HG03354 (cell line): ENCODE measurements around the gene AGBL4.
"Not testable (repeated sequence)": the region's sequence is repeated elsewhere in the genome, so short reads cannot be mapped to it uniquely, and the experiment has no call there.

Experiments
- ATAC-seq: cut with Tn5 transposase; IDR thresholded peaks from one replicate; pipeline ENCODE4 v1.9.1; 2021; ENCODE audit warnings: mild to moderate bottlenecking; ENCODE audit not compliant: unreplicated experiment, poor library complexity, severe bottlenecking

Gene AGBL4

DNA sequence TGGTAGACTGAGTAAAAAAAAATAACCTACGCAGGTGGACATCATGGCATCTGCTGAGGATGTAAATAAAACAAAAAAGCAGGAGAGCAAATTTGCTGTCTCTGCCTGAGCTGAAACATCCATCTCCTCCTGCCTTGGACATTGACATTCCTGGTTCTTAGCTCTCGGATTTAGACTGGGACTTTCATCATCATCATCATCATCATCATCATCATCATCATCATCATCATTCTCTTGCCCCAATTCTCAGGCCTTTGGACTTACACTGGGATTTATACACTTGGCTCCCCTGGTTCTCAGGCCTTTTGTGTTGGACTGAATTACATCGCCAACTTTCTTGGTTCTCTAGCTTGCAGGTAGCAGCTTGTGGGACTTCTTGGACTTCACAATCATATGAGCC, 938.7 kb downstream of the AGBL4 start:
- ATAC-seq, result no peak

DNA sequence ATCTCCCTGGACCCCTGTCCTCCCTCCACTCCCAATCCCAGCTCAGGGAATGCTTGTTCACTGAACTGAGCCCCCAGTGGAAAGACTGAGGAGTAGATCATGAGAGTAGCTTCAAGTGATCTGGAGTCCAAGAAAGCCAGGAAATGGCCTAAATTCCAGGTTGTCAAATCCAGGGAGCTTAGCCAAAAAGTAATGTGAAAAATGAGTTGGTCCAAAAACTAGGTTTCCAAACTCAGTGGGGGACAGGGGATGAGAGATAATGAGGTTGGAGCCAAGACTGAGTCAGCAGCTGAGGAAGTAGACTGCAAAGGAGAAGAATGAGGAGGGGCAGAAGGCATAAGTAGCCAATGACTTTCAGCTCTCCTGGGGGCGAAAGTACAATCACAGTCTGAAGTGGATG, 963.0 kb downstream of the AGBL4 start:
- no peak for ATAC-seq

DNA sequence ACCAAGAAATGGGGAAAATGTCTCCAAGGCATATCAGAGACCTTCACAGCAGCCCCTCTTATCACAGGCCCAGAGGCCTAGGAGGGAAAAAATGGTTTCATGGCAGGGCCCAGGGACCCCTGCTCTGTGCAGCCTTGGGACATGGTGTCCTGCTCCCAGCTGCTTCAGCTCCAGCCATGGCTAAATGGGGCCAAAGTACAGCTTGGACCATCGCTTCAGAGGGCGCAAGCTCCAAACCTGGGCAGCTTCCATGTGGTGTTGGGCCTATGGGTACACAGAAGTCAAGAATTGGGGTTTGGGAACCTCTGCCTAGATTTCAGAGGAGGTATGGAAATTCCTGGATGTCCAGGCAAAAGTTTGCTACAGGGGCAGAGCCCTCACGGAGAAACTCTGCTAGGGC, 964.7 kb downstream of the AGBL4 start:
- no peak for ATAC-seq

DNA sequence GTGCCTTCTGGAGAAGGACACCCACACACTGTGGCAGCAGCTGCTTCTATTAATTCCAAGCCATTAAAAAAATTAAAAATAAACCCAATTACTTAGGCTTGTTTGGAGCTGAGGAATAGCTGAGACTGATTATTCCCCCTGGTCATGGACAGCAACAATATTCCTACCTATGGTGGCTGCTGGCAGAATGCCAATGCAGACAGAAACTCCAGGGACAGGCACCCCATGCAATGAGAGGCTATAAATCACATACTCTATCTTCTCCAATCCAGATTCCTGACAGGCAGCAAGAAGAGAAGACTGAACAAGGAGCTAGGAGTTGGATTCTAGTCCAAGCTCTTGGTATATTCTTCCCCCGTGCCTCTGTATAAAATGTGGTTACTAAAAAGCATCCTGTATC, 971.7 kb downstream of the AGBL4 start:
- ATAC-seq, result no peak

DNA sequence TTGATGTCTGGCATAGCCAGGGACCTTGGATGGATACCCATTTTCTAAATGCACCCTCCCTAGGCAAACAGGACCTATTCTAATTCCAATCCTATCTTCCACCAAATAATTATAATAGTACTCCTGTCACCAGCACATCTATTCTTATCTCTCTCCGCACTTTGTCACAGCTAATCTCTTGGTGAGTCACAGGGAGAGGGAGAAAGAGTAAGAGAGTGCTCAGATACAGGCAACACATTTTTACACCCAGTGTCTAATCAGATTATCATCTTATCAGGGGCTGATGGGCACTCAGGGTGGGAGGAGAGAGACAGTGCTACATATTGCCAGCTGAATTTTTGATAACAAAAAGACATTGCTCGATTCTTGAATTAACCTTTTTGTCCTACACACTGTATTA, 972.1 kb downstream of the AGBL4 start:
- no peak for ATAC-seq

DNA sequence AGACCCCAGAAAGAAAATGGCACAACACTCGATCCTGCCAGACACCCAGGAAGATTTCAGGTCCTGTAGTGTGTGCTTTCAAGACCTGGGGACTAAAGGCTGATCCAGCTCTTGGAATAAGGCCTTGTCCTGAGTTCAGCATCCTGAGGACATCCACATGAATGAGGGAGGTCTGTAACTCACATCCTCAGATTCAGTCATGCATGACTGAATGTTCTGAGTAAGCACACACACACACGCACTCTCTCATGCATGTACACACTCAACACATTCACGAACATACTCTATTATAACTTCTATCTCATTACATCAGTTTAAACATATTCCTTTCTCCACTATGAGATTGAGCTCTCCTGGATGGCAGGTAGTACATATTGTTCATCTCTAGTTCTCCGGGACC, 973.7 kb downstream of the AGBL4 start:
- no peak for ATAC-seq

DNA sequence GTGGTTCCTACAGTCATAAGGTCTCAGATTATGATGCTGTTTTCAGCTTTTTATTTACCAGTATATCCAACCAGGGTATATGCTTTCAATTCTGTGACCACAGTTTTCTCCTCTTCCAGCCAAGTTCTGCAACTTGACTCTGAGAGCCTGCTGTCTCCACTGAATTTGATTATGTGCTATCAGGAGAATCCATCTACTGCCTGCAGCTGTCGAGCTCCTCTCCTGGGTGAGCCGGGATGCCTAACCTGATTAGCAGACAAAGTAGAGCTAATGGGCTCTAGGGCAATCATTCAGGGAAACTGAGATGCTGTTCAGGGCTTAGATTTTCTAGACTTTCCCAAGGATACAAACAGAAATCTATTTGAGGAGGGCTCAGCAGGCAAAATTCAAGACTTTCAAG, 975.6 kb downstream of the AGBL4 start:
- no peak for ATAC-seq

DNA sequence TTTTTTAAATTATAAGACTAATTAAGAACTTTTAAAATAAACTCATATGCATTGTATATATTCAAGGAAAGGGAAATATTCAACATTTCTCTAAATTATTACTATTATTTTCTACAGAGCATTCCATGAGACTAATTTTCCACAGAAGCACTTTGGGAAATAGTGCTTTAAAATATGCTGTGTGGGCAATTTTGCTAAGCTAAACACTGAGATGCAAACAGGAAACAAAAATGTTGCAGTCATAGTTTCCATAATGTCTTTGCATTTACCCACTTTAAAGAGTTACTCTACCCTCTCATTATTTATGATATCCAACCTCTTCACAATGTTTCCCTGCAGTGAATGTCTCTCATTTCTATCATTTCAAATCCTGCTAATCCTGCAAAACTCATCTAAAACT, 977.4 kb downstream of the AGBL4 start:
- no peak for ATAC-seq

DNA sequence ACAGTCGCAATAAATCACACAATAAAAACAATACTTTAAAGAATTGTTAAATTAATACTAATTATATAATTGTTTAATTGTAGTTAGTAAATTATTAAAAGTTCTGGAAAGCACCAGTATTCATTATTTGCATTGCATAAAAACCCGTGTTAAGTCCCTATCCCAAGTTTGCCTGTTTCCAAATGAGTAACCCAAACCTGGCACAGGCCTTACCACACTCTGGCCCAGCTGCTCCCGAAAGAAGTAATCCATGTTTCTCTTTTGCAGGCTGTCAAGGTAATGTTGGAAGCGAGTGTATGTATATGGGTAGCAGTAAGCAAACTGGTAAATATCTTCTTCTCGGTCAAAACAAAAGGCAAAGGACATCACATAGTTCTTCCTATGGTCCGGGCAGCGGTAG, 978.4 kb downstream of the AGBL4 start:
- no peak for ATAC-seq

DNA sequence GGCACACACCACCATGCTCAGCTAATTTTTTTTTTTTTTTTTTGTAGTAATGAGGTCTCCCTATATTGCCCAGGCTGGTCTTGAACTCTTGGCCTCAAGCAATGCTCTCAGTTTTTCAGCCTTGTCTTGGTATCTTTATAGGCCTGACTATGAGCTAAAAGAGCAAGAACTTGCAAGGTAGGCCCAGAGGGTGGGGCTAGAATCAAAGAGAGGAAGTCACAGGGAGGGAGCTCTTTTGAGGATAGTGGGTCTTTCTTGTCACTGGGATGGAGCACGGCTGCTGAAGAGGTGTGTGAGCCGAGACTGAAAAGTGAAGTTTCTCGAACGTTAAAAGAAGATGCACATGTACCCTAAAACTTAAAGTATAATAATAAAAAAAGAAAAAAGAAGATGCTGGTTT, 987.1 kb downstream of the AGBL4 start:
- no peak for ATAC-seq

DNA sequence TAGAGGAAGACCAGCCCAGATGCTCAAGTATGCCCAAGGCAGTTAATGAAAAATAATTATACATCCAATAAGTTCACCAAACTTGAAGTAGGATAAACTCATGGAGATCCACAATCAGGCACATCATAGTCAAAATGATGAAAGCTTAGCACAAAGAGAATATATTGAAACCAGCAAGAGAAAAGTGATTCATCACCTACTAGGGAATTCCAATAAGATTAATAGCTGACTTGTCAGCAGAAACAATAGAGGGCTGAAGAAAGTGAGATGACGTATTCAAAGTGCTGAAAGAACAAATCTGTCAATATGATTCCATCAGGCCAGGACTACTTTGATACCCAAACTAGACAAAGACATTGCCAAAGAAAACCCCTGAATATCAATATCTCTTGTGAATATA, 995.4 kb downstream of the AGBL4 start:
- ATAC-seq, result no peak

DNA sequence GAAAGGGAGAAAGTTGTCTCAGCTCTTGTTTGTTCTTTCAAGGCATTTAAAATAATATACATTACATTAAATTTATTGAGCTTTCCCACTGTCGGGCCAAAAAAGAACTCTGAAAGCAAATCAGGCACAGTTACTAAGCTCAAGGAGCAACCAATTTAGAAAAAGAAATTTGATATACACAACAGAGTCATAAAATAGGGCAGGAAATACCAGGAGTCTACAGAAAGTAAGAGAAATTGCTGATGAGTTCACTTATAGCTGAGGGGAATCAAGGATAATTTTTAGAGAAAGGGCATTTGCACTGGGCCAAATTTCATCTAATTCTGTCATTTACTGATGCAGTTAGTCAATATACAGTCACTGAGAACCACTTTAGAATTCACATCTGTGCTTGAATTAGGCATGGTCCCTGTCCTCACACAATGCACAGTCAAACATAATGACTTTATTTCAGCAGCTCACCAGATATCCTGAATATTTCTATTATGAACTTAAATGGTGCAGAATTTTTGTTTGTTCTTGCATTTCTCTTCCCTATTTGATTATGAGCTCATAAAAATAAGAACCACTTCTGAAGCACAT, 997.4 kb downstream of the AGBL4 start:
- ATAC-seq, result no peak

DNA sequence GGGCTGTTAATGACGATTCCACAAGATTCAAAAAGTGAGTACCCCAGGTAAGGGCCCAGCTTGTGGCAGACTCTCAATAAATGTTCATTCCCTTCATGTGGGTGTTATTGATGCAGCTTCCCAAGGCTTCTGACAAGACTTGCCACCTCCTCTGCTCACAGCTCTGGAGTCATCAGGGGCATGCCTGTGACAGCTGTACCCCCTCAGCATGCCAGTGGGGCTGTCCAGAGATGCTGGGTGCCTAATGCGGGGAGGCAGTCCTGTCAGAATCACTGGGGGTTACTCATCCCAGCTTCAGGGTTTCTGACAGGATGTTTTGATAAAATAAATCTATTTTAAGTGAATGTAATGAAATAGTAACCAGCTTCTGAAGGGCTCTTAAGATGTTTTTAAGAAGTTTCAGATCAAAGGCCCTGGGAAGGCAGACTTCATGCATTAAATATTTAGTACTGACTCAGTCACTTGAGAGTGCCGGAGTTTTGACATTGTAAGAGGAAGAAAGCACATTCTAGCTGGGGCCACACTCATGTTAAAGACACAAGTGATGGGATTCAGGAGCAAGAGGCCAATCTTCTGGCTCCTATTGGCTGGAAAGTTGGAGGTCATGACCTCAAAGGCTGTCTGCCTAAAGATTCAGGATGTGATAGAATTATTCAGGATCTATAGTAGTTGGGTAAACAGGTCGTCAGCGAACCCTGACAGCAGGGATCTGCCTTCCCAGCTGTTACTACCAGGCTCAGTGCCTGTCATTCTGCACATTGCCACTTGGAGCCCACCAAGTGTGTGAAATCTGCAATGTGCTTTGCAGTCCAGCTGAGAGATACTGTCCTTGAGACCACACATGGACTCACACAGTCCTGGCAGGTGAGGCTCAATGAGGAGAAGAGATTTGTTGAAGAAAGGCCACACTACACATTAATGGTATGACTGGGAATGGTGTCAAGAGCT, 1007.5 kb downstream of the AGBL4 start:
- no peak for ATAC-seq

DNA sequence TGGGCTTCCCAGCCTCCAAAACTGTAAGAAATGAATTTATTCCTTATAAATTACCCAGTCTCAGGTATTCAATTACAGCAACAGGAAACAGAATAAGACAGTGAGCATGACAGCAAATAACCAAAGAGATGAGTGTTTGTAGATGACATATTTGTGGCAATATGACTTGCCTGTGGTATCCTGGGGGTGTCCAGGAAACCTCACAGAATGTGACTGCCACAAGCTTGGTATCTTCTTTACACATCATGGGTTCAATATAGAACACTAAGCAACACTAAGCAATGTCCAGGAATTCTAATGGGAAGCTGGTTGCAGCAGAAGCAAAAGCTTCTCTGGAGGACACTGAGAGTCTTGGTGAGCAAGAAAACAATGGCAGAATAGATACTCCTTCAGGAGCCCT, 1010.7 kb downstream of the AGBL4 start:
- ATAC-seq, result no peak

DNA sequence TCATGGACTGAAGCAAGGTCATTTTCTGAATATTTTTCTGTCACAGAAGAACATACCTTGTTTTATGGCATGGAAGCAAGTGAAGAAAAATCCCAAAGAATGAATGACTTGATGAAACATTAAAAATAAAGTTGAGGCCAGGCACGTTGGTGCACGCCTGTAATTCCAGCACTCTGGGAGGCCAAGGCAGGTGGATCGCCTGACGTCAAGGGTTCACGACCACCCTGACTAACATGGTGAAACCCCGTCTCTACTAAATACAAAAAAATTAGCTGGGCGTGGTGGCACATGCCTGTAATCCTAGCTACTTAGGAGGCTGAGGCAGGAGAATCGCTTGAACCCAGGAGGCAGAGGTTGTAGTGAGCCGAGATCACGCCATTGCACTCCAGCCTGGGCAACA, 1020.8 kb downstream of the AGBL4 start:
- ATAC-seq, result not testable (repeated sequence)

DNA sequence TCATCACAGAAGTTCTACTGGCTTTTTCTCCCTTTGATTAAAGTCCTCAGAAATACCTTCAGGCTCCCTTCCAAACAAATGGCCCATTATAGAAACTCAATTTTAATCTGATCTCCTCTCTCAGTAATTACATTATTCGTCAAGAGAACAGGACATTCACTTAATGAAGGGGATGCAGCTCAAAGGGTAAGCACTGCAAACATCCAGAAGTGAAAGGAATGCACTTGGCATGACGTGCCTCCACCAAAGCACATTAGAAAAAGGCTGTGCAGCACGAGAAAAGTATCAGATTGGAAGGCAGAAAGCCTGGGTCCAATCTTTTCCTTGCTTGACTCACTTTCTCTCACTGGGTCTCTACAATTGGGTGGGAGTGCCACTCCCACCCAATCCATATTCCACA, 1024.4 kb downstream of the AGBL4 start:
- no peak for ATAC-seq

DNA sequence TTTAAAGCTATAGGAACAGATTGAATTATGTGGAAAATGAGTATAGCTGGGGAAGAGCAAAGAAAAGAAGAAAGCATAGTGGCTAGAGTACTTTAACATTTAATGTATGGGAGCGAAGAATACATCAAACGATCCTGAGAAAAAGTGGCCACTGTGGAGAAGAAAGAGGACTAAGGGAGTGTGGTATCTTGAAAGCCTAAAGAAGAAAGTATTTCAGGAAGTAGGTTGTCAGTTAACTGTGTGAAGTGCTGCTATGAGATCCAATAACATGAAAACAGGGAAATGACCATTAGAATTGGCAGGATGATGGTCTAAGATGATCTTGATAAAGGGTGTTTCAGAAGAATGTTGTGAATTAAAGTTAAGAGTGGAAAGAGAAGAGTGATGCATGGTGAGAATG, 1027.4 kb downstream of the AGBL4 start:
- no peak for ATAC-seq

DNA sequence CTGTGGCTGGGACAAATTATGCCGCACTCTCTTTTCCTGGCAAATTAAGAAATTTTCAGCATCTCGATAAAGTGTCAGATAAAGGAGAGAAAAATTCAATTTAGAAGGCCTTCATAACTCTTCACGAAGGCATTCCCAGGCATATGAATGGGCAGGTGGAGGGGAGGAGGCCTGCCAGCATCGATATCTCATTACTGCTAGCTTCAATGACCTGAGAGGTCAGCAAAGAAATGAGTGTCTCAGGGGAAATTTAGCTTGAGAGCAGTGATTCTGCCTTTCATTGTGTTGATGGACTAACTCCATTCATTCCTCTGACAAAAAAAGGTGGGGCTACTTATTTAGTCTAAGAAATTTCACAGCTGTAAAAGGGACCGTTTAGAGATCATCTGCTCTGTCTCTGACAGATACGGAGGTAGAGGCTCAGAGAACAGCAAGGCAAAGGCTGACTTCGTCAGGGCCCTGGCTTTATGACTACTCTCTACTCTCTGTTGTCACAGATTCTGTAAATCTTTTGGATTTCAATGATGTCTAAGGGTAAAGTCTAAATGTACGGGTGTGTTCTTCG, 1035.0 kb downstream of the AGBL4 start:
- no peak for ATAC-seq

DNA sequence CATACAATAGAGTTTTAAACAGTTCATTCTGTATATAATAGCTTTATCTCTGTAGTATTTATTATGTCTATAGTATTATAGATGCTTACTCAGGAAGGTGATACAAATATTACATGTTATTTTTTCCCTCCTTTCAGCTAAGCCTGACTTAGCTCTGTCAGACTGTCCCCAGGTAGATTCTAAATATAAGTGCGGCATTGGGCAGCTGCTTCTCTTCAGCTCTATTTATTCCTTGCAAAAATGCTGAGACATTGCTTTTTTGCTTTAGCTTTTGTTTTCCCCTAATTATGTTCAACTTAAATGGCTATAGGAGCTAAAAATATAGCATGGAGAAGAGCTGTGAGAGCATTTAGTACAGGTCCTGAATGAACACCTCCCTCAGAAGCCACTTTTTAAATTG, 1043.8 kb downstream of the AGBL4 start:
- ATAC-seq, result no peak

DNA sequence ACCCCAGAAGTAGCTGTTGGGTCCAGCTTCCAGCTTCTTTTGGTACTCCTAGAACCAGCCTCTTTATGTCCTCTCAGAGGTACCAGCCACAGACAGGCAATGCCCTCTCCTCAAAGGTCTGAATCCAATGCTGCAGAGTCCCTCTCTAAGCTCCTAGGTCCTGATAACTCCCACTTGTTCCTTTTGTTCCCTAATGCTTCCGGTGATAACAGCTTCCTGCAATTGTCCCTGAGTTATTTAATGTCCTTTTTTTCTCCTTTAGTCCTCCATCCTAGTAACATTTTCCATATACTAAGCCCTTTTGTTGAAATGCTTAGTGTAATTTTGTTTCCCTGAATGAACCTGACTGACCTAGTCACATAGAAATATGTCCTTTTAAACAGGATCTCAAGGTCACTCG, 1045.3 kb downstream of the AGBL4 start:
- ATAC-seq, result no peak

DNA sequence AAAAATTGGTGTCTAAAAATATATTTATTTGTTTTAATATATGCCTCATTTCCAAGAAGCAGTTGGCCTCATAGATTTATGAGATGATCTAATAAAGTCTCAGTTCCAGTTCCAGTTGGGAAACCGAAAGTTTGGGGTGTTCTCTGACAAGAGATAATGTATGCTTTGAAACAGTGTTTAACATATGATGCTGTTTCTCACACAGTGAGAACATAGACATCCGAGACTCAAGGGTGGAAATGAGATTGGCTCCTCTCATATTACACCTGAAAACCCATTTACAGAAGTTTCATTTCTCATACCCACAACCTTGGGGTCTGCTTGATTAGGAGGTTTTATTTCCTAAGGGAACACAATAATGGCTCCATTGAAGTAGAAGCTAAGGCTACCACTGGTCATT, 1046.5 kb downstream of the AGBL4 start:
- no peak for ATAC-seq
